ENCODE data around the gene SDHA. TPM values are rescaled to one million over a fixed set of nuclear protein-coding genes. Genes with fewer than 3 reads are reported as not detected.

Gene SDHA
- total RNA-seq, 1 experiment from 2014 or later, result 75.0 TPM

GRCh38 chr5:200985-201384 is 17.1 kb upstream of the SDHA start:
- H3K9me3 Mint-ChIP-seq (ENCODE audit: unreplicated experiment), result no peaks in the 10 kb centered on the region
- H3K27ac Mint-ChIP-seq (ENCODE audit: low read depth, unreplicated experiment), result no peak overlapping the region
- no peaks in the 10 kb centered on the region for H3K4me1 Mint-ChIP-seq (ENCODE audit: insufficient read depth, unreplicated experiment)
- ChIA-PET CTCF (no interaction called here), POLR2A (no interaction called here)
- no TSS peak for BruUV-seq (replicated peaks)
- H3K27me3 Mint-ChIP-seq (ENCODE audit: insufficient read depth, unreplicated experiment), result no peaks in the 10 kb centered on the region
- TF ChIP-seq CTCF (IDR thresholded peaks at IDR 0.05; ENCODE audit: unreplicated experiment), result no peak
- peaks cover 25% of the 10 kb centered on the region for H3K36me3 Mint-ChIP-seq (ENCODE audit: insufficient read depth, unreplicated experiment)
- no peak for DNase-seq (ENCODE audit: unreplicated experiment)
- no peak overlapping the region for H3K4me3 Mint-ChIP-seq (ENCODE audit: unreplicated experiment)
- intact Hi-C loops (cut with micrococcal nuclease), result no loop called here

GRCh38 chr5:201672-202071 is 16.4 kb upstream of the SDHA start:
- Mint-ChIP-seq H3K27ac (ENCODE audit: low read depth, unreplicated experiment) (no peak overlapping the region), H3K36me3 (ENCODE audit: insufficient read depth, unreplicated experiment) (peaks cover 28% of the 10 kb centered on the region), H3K9me3 (ENCODE audit: unreplicated experiment) (no peaks in the 10 kb centered on the region), H3K27me3 (ENCODE audit: insufficient read depth, unreplicated experiment) (no peaks in the 10 kb centered on the region), H3K4me1 (ENCODE audit: insufficient read depth, unreplicated experiment) (no peaks in the 10 kb centered on the region), H3K4me3 (ENCODE audit: unreplicated experiment) (no peak overlapping the region)
- no peak for DNase-seq (ENCODE audit: unreplicated experiment)
- TF ChIP-seq CTCF (IDR thresholded peaks at IDR 0.05; ENCODE audit: unreplicated experiment), result no peak
- POLR2A ChIA-PET, result no interaction called here
- CTCF ChIA-PET, result no interaction called here
- intact Hi-C loops (cut with micrococcal nuclease), result no loop called here
- BruUV-seq (replicated peaks), result no TSS peak

- peaks cover 41% of the 10 kb centered on the region for H3K36me3 Mint-ChIP-seq (ENCODE audit: insufficient read depth, unreplicated experiment)
- intact Hi-C loops (cut with micrococcal nuclease), result no loop called here
- no peaks in the 10 kb centered on the region for H3K9me3 Mint-ChIP-seq (ENCODE audit: unreplicated experiment)
- TF ChIP-seq CTCF (IDR thresholded peaks at IDR 0.05; ENCODE audit: unreplicated experiment), result no peak
- no peak overlapping the region for H3K27ac Mint-ChIP-seq (ENCODE audit: low read depth, unreplicated experiment)
- DNase-seq (ENCODE audit: unreplicated experiment), result no peak
- H3K4me1 Mint-ChIP-seq (ENCODE audit: insufficient read depth, unreplicated experiment), result no peaks in the 10 kb centered on the region
- no peak overlapping the region for H3K4me3 Mint-ChIP-seq (ENCODE audit: unreplicated experiment)
- ChIA-PET CTCF (interaction anchor here (0.6 to 1.7 kb wide), 3 partner anchors 9 to 46 kb away, joined by 3 to 7 read pairs (median 3); no protein-coding TSS in a partner anchor), POLR2A (interaction anchor here (0.6 kb wide), 2 partner anchors 9 to 99 kb away, joined by 3 read pairs; no protein-coding TSS in a partner anchor)
- BruUV-seq (replicated peaks), result no TSS peak
- no peaks in the 10 kb centered on the region for H3K27me3 Mint-ChIP-seq (ENCODE audit: insufficient read depth, unreplicated experiment)
Observed at GRCh38 chr5:203246-203930, 14.7 kb upstream of the SDHA start.

GRCh38 chr5:204001-204400 is 14.1 kb upstream of the SDHA start:
- ChIA-PET CTCF (interaction anchor here (1.7 kb wide), 1 partner anchor 15 kb away, joined by 7 read pairs; no protein-coding TSS in a partner anchor), POLR2A (no interaction called here)
- BruUV-seq (replicated peaks), result no TSS peak
- no peak for TF ChIP-seq CTCF (IDR thresholded peaks at IDR 0.05; ENCODE audit: unreplicated experiment)
- Mint-ChIP-seq H3K4me1 (ENCODE audit: insufficient read depth, unreplicated experiment) (no peaks in the 10 kb centered on the region), H3K27ac (ENCODE audit: low read depth, unreplicated experiment) (no peak overlapping the region), H3K4me3 (ENCODE audit: unreplicated experiment) (no peak overlapping the region), H3K36me3 (ENCODE audit: insufficient read depth, unreplicated experiment) (peaks cover 41% of the 10 kb centered on the region), H3K27me3 (ENCODE audit: insufficient read depth, unreplicated experiment) (no peaks in the 10 kb centered on the region), H3K9me3 (ENCODE audit: unreplicated experiment) (no peaks in the 10 kb centered on the region)
- intact Hi-C loops (cut with micrococcal nuclease), result no loop called here
- no peak for DNase-seq (ENCODE audit: unreplicated experiment)

All from MCF 10A (cell line).